SK-N-SH treated with all-trans-retinoic acid at 6 μM for 48 hours (cell line): Measurements from ENCODE around the gene TMEM187.

Experiments
- ATAC-seq: fragments of 200-7000 bp; cut with Tn5 transposase; 3 replicates; pipeline ENCODE4 v1.9.1; 2020; ENCODE audit warnings: mild to moderate bottlenecking, moderate library complexity
- ARNTL ChIP-seq: fragments of 450-650 bp; formaldehyde crosslinking; IDR thresholded peaks from 2 replicates; pipeline ENCODE4 v1.5.0; 2020; ENCODE audit warnings: low read depth, mild to moderate bottlenecking, moderate library complexity, borderline replicate concordance
- BACH2 ChIP-seq: fragments of 250-450 bp; sonication (Bioruptor Pico); IDR thresholded peaks from 2 replicates; pipeline ENCODE4 v1.9.0; 2021; ENCODE audit warnings: mild to moderate bottlenecking, borderline replicate concordance
- CREB5 ChIP-seq: fragments of 250-450 bp; sonication (Bioruptor Pico); IDR thresholded peaks from 2 replicates; pipeline ENCODE4 v1.5.1; 2020; ENCODE audit warnings: low read depth, mild to moderate bottlenecking, moderate library complexity
- CSDC2 ChIP-seq: fragments of 250-450 bp; sonication (Bioruptor Pico); IDR thresholded peaks from 2 replicates; pipeline ENCODE4 v1.5.0; 2020; ENCODE audit warnings: mild to moderate bottlenecking, moderate library complexity
- GLIS3 ChIP-seq: fragments of 250-450 bp; sonication (Bioruptor Pico); IDR thresholded peaks from 2 replicates; pipeline ENCODE4 v1.5.0; 2020; ENCODE audit warnings: mild to moderate bottlenecking, moderate library complexity
- ISL1 ChIP-seq: fragments of 250-450 bp; sonication (Bioruptor Pico); IDR thresholded peaks from 2 replicates; pipeline ENCODE4 v2.1.2; 2022; ENCODE audit warnings: mild to moderate bottlenecking, moderate library complexity
- OSR1 ChIP-seq: fragments of 250-450 bp; sonication (Bioruptor Pico); IDR thresholded peaks from 2 replicates; pipeline ENCODE4 v1.8.0; 2022; ENCODE audit warnings: moderate library complexity, mild to moderate bottlenecking, inconsistent platforms
- POU6F1 ChIP-seq: fragments of 250-450 bp; sonication (Bioruptor Pico); IDR thresholded peaks from 2 replicates; pipeline ENCODE4 v1.8.0; 2021; ENCODE audit warnings: low read depth, mild to moderate bottlenecking, moderate library complexity, borderline replicate concordance
- PPARA ChIP-seq: fragments of 250-450 bp; sonication (Bioruptor Pico); IDR thresholded peaks from 2 replicates; pipeline ENCODE4 v1.5.0; 2020; ENCODE audit warnings: mild to moderate bottlenecking, borderline replicate concordance
- RARB ChIP-seq: fragments of 250-450 bp; sonication (Bioruptor Pico); IDR thresholded peaks from 2 replicates; pipeline ENCODE4 v1.8.0; 2021; ENCODE audit warnings: mild to moderate bottlenecking, moderate library complexity
- SNAI2 ChIP-seq: fragments of 250-450 bp; sonication (Bioruptor Pico); IDR thresholded peaks from 2 replicates; pipeline ENCODE4 v1.5.0; 2020; ENCODE audit warnings: mild to moderate bottlenecking, moderate library complexity
- TCF4 ChIP-seq: fragments of 250-450 bp; sonication (Bioruptor Pico); IDR thresholded peaks from 2 replicates; pipeline ENCODE4 v1.8.0; 2021; ENCODE audit warnings: mild to moderate bottlenecking, moderate library complexity, borderline replicate concordance
- ZC3H10 ChIP-seq: fragments of 250-450 bp; sonication (Bioruptor Pico); IDR thresholded peaks from 2 replicates; pipeline ENCODE4 v1.5.1; 2021; ENCODE audit warnings: mild to moderate bottlenecking, moderate library complexity
- ZFP3 ChIP-seq: fragments of 250-450 bp; sonication (Bioruptor Pico); IDR thresholded peaks from 2 replicates; pipeline ENCODE4 v1.5.0; 2020; ENCODE audit warnings: mild to moderate bottlenecking, moderate library complexity
- ZFP30 ChIP-seq: fragments of 450-650 bp; formaldehyde crosslinking; IDR thresholded peaks from 2 replicates; pipeline ENCODE4 v1.5.0; 2022; ENCODE audit warnings: mild to moderate bottlenecking, moderate library complexity
- ZNF565 ChIP-seq: fragments of 450-650 bp; formaldehyde crosslinking; conservative IDR thresholded peaks from 2 replicates; pipeline ENCODE4 v1.5.0; 2020; ENCODE audit warnings: low read depth, mild to moderate bottlenecking, moderate library complexity
- ZNF70 ChIP-seq: fragments of 450-650 bp; formaldehyde crosslinking; IDR thresholded peaks from 2 replicates; pipeline ENCODE4 v1.5.0; 2020; ENCODE audit warnings: mild to moderate bottlenecking, moderate library complexity
- ZNF8 ChIP-seq: fragments of 450-650 bp; formaldehyde crosslinking; IDR thresholded peaks from 2 replicates; pipeline ENCODE4 v1.5.0; 2020; ENCODE audit warnings: mild to moderate bottlenecking, moderate library complexity
- TF ChIP-seq, protein P1 (sequence below): fragments of 250-450 bp; sonication (Bioruptor Pico); IDR thresholded peaks from 2 replicates; pipeline ENCODE4 v1.8.0; 2020; ENCODE audit warnings: mild to moderate bottlenecking, moderate library complexity, borderline replicate concordance

Gene TMEM187

GRCh38 chrX:154020536-154021115 lies 48.1 kb downstream of the TMEM187 start (continued):
- TF ChIP-seq CREB5, result no peak

DNA sequence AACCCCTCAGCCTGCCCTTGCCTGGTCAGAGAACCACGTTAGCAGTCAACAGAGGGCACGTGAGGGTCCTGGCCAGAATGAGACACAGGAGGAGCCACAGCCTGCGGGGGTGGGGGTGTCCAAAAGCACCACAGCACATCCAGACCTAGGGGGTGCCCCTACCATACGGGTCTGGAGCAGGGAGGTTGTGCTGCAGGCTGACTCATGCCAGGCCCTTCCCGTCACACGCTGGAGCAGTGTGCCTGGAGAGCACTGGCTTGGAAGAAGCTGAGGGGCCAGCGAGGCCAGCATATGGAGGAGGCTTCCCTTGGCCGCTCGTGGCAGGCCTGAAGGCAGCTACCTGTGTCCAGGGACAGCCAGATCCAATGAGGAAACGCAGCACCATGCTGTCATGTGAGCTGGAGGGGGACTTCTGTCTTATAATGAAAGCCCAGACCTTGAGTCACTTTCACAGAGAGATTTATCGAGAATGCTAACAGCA lies 48.6 kb downstream of the TMEM187 start:
- no peak for TF ChIP-seq ZC3H10
- no peak for TF ChIP-seq ZNF8 (CRISPR knock-in tag)
- TF ChIP-seq ZFP30 (CRISPR knock-in tag), result no peak
- TF ChIP-seq, all 23 proteins: peak for 0
- peak; percentile 64 for ATAC-seq

DNA sequence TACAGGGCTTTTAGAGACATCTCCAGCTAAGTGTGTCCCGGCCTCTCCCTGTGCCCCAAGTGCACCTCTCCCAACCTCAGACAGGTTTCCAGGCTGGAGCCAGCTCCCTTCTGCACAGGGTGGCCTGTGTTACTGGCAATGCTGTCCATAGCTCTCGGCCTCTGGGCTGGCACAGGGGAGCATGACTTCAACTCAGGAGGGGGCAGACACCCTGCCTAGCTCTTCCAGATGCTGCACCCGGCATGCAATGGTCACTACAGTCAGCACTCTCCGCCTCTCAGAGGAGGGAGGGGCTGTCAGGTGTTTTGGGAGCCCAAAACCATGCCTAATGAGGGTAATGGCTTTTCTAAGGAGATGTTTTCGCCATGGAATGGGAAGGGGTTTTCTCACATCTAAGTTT lies 49.6 kb downstream of the TMEM187 start:
- ATAC-seq, result no peak
- no peak for TF ChIP-seq TCF4
- no peak for TF ChIP-seq CSDC2
- TF ChIP-seq ZNF8 (CRISPR knock-in tag), result no peak
- TF ChIP-seq, all 23 proteins: peak for 0

- no peak for ATAC-seq
- TF ChIP-seq ISL1 (CRISPR knock-in tag) (no peak), ZC3H10 (no peak), CSDC2 (no peak), OSR1 (CRISPR knock-in tag) (no peak), CREB5 (no peak), ZNF565 (no peak), ZFP3 (CRISPR knock-in tag) (no peak), TCF4 (no peak), SNAI2 (no peak), ARNTL (CRISPR knock-in tag) (no peak), PPARA (CRISPR knock-in tag) (no peak), RARB (CRISPR knock-in tag) (no peak), GLIS3 (CRISPR knock-in tag) (no peak), BACH2 (CRISPR knock-in tag) (no peak), ZFP30 (CRISPR knock-in tag) (no peak)
Measured at GRCh38 chrX:154023276-154024000, 50.9 kb downstream of the TMEM187 start.

DNA sequence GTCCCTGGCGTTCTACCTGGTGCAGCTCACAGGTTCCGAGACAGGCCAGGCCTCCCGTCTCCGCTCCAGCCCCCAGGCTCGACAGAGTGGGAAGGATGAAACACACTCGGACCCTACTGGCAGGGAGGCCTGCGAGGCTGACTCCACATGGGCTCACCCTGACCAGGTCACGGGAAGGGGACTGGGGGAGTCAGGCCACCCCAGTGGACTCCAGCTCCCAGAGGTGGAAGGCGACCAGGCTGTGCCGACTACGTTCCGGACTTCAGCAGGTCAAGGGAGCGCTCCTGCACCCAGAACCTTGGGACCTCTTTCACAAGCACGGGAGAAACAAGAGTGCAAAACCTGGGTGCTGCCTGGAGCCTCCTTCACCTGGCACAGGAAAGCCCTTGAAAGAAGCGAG lies 51.7 kb downstream of the TMEM187 start:
- TF ChIP-seq PPARA (CRISPR knock-in tag), result no peak
- no peak for TF ChIP-seq POU6F1 (CRISPR knock-in tag)
- TF ChIP-seq ISL1 (CRISPR knock-in tag), result no peak
- TF ChIP-seq OSR1 (CRISPR knock-in tag), result no peak
- no peak for TF ChIP-seq ZNF70 (CRISPR knock-in tag)
- TF ChIP-seq, protein P1, sequence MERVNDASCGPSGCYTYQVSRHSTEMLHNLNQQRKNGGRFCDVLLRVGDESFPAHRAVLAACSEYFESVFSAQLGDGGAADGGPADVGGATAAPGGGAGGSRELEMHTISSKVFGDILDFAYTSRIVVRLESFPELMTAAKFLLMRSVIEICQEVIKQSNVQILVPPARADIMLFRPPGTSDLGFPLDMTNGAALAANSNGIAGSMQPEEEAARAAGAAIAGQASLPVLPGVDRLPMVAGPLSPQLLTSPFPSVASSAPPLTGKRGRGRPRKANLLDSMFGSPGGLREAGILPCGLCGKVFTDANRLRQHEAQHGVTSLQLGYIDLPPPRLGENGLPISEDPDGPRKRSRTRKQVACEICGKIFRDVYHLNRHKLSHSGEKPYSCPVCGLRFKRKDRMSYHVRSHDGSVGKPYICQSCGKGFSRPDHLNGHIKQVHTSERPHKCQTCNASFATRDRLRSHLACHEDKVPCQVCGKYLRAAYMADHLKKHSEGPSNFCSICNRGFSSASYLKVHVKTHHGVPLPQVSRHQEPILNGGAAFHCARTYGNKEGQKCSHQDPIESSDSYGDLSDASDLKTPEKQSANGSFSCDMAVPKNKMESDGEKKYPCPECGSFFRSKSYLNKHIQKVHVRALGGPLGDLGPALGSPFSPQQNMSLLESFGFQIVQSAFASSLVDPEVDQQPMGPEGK (CRISPR knock-in tag), result no peak
- TF ChIP-seq ZFP30 (CRISPR knock-in tag), result no peak
- no peak for TF ChIP-seq ZFP3 (CRISPR knock-in tag)
- TF ChIP-seq BACH2 (CRISPR knock-in tag), result no peak
- no peak for TF ChIP-seq ZC3H10
- ATAC-seq, result no peak
